ENCODE measurements around the gene TTLL12.

The TTLL12 gene

DNA sequence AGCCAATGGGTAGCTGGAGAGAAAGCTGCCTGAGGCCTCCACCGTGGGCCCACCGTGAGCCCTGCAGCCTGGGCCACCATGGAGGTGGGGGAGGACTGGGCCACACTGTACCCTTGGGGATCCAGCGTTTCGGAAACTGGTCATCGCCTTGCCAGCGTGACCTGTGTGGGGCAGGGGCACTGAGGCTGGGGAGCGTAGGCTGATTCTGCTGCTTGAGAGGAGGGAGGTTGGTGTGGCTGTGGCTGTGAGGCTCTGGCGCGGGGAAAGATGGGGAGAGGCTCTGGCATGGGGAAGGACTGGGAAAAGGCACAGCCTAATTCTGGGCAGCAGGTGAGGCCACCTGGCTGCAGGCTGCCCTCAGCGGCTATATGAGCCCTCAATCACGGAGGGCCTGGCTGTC lies 12.6 kb upstream of the TTLL12 start:
- no peak for DNase-seq (ENCODE audit: low read depth in 2 of 2)

DNA sequence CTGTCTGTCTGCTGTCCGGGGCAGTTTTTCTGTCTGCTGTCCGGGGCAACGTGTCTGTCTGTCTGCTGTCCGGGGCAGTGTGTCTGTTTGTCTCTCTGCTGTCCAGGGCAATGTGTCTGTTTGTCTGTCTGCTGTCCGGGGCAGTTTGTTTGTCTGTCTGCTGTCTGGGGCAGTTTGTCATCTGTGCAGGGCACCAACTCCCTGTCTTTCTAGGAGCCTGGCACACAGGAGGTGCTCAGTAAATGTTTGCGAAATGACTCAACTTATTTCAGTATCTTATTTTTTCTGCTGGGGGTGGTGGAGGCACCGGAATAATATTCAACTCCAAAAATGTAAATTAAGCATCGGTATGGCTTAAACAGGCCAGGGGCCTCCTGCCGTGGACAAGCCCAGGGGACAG lies 12.0 kb upstream of the TTLL12 start:
- DNase-seq (ENCODE audit: low read depth in 2 of 2), result no peak

DNA sequence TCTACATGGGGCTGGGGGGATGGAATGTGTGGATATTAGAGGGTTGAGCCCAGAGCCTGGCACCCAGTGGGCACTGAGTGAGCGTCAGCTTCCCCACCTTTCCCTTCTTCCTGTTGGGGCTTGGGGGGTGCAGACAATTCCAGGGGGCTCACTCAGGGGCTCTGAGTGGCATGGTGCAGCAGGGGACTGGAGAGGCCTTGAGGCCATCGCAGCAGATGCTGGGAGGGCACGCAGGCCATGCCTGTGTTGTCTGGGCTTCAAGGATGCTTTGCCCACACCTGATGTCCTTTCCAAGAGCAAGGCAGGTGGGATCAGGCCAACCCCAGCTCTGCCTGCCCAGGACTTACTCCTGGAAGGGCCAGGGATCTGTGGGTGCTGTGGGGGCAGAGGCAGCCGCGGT lies 11.2 kb upstream of the TTLL12 start:
- DNase-seq (ENCODE audit: low read depth in 2 of 2), result no peak

DNA sequence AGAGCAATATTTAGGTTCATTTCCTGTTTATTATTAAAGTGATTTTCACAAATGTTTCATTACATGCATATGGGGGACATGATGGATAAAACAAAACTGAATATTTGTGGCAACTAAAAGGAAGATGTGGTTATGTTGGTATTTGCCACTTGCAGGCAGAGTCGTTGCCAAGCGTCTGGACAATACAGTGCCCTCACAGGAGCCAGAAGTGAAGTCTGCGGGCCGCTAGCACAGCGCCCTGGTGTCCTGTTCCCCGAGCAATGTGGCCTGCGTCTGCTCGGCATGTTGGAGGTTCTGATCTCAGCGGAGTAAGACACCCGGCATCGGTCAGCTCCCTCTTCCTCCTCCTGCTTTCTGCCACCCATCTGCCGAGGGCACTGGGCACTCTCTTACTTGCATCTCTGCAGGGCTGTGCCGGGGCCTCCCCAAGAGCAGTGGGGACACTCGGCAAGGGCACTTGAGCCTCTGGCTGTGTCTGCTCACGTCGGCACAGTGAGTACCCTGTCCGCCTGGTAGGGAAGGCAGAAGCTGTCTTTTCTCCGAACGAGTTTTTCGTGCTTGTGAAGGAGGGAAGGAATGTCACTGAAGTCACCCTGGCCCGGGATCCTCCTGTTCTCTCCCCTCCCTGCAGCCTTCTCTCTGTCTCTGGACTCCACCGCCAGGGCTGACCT lies 10.5 kb upstream of the TTLL12 start:
- DNase-seq (ENCODE audit: low read depth in 2 of 2), result no peak

DNA sequence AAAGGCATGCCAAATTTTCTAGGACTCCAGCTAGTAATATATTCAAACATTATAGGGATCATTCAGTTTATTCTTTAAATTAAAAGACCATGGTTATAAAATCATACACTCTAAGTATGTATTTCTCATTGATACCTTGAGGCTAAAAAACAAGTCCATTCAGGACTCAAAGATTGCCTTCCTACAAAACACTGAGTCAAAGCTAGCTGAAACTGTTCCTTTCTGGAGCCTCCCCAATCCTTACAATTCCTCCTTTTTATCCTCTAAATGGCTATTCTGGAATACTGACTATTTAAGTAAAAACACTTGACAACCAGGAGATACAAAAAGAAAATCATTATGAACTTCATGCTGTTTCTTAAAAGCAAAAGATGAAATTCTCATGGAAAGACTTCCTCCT lies 4.9 kb upstream of the TTLL12 start:
- DNase-seq (ENCODE audit: low read depth in 2 of 2), result no peak

DNA sequence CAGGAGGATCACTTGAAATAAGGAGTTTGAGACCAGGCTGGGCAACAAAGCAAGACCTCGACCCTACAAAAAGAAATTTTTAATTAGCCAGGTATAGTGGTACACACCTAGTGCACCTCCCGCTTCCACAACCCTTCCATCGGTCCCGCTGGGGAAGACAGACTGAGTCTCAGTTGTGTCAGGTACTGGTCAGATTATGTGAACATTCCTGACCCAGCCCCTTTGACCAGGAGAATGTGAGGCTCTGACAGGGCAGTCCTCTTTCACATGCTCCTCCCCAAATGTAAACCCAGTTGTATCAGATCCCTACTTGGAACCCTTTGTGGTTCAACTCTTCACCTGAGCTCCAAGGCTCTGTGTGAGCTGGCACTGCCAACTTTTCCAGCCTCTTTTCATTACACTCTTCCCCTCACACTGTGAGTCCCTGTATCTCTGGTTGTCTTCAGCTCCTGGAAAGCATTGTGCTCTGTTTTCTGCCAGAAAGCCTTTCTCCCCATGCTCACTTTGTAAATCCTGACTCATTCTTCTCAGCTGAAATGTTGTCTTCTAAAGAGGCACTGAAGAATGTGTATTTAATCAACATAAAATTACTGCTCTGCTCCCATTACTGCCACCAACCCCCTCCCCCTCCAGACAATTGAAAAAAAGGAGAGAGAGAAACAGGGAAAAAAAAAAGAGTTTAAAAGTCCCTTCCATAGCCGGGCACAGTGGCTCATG lies 2.1 kb upstream of the TTLL12 start:
- no peak for DNase-seq (ENCODE audit: low read depth in 2 of 2)

DNA sequence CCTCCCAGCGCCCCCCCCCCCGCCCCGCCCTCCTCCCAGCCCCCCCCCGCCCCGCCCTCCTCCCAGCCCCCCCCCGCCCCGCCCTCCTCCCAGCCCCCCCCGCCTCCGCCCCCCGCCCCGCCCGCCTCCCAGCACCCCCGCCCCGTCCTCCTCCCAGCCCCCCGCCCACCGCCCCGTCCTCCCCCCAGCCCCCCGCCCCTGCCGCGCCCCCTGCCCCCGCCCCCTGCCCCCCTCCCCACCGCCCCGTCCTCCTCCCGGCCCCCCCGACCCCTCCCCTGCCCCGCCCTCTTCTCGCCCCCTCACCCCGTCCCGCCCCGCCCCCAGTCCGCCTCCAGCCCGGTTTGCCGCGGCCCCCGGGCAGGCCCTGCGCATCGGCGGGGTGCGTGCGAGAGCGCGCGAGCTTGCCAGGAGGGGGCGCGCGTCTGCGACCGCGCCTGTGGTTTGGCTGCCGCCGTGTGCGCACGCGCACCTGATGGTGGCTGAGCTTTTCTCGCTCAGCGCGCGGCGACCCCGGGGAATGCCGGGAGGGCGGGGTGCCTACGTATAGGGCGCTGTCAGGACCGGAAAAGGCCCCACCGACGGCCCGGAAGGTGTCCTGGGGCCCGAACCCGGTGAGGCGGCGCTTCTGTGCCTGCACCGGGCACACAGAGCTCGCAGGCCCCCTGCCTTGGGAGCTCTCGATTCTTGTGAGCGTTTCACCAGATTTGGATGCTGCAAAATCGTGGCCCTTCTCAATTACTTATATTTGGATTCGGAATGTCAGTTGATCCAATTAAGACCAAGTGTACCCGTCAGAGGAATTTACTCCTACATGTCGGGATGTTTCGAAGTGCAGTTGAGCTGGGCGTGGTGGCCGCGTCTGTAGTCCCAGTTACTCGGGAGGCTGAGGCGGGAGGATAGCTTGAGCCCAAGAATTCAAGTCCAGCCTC lies 501 bp upstream of the TTLL12 start:
- peak; percentile 88 to 93 for DNase-seq (ENCODE audit: low read depth in 2 of 2)

DNA sequence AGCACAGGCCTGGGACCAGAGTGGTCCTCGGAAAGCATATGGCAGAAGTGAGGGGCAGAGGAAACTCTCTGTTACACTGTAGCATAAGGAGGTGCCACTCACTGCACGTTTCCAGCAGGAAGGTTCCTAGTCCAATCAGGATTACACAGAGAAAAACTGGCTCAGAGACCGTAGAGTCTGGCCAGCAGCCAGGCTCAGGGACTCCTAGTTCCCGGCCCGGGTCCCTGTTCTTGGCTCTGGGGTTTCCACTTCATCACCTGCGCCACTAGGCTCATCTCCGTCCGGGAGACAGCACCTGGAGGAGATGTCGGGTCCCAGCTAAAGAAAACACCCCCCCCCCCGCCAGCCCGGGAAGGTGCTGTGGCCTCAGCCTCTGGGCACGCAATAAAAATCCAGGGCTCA lies 1.1 kb downstream of the TTLL12 start:
- DNase-seq (ENCODE audit: low read depth in 2 of 2), result no peak

DNA sequence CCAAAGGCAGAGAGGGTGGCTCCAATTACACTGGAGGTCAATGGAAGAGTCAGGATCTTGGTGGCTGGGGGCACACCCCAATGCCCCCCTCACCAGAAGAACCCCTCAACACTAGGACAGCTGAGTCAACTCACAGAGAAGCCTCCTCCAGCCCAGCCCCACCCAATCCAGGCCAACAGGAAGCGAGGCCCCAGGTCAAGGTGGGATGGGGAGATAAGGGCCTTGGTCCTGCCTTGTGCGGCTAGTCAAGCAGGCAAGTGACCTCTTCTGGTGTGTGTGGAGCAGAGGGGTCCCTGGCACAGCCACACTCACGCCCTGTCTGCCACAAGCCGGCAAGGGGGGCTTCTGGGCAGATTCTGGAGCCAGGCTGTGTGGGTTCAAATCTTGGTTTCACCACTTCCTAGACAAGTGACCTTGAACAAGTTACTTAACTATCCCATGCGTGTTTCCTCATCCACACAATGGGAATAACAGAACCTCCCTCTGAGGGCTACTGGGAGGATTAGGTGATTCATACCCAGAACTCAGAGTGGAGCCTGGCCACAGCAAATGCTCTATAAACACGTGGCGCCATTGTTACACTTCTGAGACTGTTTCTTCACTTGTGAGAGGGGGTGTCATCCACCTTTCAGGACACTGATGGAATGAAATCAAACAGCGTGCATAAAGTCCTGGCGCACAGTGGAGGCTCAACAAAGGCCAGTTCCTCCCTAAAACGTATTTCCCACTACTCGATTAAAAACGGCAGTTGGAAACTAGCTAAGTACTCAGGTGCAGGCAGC lies 3.2 kb downstream of the TTLL12 start:
- DNase-seq (ENCODE audit: low read depth in 2 of 2), result no peak

DNA sequence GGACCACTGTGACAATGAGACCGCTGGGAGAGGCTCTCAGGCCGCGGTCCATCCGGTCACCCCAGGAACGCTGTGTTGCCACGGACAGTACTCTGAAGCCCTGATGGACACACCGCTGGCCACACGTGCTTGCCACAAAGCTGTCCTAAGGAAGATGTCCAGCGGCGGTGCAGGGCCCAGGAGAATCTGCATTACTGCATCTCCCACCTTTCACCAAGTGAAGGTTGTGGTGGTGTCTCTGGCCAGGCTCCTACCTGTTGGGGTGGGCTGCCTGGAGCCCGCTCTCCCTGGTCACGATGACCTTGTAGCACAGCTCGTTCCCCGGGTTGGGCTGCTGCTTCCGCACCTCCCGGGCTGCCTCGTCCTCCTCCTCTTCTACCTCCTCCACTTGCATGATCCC lies 4.2 kb downstream of the TTLL12 start:
- DNase-seq (ENCODE audit: low read depth in 2 of 2), result no peak

DNA sequence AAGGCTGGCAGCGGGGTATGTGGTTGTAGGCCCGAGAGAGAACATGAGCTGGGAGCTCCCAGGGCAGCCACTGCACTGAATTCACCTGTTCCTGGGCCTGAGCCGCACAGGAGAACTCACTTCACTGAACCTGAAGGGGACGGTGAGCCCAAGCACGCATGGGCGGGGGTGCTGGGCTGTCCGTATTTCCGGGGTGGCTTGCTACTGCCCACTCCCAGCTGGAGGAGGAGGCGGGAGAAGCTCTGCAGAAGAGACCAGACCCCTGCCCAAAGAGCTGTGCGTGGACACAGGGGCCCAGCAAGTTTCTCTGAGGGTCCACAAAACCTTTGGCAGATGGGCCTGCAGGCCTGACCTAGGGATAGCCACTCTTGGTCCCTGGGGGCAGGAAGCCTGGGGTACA lies 4.8 kb downstream of the TTLL12 start:
- no peak for DNase-seq (ENCODE audit: low read depth in 2 of 2)

DNA sequence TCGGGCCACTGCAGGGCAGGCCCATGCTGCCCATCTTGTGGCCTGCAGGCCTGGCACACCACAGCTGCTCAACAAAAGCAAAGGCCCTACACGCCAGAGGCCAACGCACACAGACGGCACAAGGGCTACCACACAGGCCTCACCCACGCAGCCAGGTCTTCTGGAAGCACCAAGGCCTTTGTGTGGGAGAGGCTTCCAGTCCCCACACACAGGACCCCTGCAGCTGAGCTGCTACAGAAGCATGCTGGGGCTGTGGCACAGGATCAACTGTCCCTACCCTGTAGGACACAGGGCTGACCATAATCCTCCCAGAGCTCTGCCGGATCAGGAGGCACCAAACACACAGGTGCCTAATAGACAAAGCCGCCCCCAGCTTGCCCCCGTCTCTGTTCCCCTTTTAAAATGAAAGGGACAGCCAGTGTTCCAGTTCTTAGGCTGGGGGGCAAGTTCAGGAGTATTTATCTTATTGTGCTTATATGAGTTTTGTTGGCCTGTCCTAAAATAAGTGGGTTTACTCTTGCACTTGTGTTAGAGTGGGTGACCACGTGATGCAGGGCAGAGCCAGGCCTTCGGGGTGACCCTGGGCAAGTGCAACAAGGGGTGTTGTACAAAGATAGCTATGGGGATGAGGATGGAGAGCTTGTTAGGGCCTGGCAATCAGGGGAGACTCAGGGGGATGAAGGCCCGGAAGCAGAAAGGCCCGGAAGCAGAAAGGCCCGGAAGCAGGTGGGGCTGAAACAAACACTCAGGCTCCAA lies 5.4 kb downstream of the TTLL12 start:
- no peak for DNase-seq (ENCODE audit: low read depth in 2 of 2)

DNA sequence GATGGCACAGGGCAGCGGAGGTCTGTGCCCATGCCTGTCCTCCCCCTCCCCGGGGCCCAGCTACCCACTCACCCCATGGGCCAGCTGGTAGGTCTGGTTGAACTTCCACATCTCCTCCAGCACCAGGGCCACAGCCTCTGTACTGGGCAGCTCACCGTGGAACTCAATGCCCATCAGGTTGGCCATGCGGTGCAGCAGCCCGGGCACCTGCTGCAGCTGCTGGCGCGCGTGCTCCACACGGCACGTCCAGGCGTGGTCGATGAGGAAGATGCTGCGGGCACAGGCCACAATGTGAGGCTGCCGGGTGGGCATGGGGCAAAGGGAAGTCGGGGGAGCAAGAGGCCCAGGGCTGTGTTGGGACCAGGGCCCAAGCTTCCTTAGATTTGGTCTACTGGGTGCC lies 6.3 kb downstream of the TTLL12 start:
- DNase-seq (ENCODE audit: low read depth in 2 of 2), result no peak

DNA sequence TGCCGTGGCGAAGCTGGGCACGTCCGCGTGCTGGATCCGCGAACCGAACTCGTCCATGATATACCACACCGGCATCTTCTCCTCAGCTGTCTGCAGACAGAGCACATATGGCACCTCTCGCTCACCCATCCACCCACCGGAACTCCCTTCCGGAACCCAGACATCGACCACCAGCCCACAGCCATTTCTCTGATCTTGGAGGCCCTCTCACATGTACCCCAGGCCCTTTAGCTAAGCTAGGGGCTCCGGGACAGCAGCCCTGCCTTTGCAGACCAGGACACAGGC lies 7.1 kb downstream of the TTLL12 start:
- no peak for DNase-seq (ENCODE audit: low read depth in 2 of 2)

DNA sequence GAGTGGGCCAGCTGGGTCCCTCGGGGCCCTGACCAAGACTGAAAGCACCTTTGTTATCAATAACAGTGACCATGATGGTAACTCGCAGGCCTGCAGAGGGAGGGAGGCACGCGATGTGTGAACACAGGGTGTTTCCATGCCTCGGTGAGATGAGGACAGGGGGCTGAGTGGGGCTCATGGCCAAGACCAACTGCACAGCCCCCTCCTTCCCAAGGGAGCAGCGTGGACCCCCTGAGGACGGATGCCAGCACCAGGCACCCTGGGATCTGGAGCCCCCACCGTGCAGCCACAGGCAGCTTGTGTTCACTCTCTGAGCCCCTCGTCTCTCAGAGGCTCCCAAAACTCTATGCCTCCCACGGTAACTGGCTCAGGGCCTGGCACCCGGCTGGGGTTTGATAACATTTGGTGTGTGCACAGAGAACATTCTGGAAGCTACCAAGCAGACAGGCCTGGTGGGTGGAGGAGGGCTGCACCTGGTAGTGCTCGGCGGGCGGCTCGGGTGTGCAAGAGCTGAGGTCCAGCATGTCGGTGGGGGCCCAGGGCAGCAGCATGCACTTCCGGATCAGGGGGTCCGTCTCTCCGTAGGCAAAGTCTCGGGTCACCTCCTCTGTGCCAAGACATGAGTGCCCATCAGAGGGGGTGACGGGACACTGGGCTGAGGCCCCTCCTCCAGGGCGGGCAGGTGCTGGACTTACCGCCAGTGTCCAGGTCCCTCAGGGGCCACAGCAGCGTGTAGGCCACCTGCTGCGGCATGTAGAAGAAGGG lies 7.6 kb downstream of the TTLL12 start:
- no peak for DNase-seq (ENCODE audit: low read depth in 2 of 2)

DNA sequence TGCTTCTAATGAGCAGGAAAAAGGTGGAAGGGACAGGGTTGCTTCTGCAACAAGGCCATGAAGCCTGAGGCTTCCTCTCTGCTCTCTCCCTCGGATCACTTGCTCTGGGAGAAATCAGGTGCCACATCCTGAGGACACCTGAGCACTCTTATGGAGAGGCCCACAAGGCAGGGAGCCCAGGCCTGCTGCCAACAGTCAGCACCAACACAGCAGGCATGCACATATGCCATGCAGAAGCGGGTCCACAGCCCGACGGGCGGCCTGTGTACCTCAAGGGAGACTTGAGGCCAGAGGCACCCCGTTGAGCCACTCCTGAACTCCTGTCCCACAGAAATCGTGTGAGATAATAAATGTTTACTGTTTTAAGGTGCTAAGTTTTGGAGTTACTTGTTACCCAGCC lies 9.5 kb downstream of the TTLL12 start:
- DNase-seq (ENCODE audit: low read depth in 2 of 2), result no peak

DNA sequence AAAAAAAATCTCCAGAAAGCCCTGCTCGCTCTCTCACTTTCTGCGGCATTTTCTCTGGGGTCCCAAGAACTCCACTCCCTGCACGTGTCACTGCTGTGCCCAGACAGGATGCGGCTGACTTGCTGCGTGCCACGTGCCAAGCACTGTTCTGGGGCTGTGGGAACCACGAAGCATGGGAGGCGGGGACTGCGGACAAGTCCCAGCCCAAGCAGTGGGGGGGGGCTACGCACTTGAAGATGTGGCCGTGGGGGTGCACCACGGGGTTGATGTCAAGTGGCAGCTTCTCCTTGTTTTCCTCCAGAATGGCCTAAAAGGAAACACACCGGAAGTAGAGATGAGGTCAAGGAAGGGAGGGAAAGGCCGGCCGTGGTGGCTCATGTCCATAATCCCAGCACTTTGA lies 10.8 kb downstream of the TTLL12 start:
- no peak for DNase-seq (ENCODE audit: low read depth in 2 of 2)

DNA sequence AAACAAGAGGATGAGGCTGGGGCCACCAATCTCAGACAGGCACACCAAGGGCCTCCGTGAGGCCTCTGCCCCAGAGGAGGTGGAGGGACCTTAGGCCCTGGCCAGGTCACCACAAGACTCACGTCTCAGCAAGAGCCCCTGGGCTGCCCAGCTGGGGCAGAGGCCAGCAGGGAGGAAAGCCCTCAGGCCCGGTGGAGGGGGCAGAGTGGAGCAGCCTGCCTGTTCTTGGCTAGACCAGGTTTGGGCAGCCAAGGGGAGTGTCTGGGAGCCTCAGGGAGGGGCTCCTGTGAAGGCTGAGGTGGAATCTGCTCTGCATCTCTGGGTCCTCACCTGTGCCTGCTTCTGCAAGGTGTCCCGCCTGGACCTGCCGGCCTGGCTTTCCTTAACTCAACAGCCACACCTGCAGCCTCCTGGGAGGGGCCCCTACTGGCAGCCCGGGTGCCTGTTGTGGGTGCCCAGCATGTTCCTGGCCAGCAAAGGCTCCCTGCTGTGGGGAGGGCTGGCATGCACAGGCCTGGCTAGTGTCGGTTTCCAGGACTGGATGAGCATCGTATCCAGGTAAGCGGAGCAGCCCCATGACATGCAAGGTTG lies 11.9 kb downstream of the TTLL12 start:
- no peak for DNase-seq (ENCODE audit: low read depth in 2 of 2)

DNA sequence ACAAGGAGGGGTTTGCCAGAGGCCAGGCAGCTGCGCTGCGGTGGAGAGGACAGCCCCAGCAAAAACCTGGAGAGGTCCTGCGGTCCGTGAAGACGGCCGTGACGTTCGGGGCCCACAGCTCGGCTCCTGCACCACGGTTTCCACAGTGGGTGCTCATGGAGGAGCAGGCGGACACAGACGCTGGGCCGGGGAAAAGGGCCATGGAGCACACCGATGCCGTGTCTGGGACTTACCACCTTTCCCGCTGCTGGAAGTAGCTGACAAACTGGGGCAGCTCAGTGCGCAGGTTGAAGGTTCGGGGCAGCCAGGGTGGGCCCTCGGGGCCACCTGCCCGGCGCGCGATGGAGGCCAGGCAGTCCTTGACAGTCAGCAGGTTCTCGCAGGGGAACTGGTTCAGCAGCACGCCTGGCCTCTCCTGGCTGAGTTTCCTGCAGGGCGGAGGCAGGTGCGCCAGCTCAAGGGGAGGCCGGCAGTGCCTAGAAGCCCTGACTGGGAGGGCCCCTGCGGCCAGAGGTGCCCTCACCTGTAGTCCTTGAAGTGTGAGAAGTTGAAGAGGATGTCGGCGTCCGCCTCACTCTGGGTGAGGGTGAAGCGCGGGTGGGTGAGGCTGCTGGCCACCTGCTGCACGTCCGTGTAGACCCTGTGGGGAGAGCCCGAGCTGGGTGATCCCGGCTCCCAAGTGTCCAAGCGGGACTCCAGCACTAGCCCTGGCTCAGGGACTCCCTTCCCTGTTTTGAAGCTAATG lies 12.8 kb downstream of the TTLL12 start:
- DNase-seq (ENCODE audit: low read depth in 2 of 2), result no peak

DNA sequence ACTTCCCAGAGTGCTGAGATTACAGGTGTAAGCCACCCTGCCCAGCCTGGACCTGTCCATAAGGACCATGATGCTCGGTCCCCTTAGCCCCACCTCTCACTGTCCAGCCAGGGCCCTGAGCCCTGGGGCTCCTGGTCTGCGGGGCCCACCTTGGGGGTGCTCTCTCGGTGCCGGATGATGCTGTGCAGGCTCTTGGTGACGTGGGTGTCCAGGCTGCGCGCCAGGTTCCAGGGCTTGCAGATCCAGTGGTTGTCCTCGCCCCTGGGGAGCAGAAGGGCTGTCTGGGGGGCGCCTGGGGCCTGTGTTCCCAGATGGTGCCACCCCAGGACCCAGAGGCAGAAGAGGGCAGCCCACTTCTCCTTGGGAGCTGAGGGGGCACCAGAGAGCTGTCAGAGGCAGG lies 13.4 kb downstream of the TTLL12 start:
- DNase-seq (ENCODE audit: low read depth in 2 of 2), result no peak
